Hepatocyte (in vitro differentiated cells): ENCODE data around the gene LPP. TPM values are rescaled to one million over a fixed set of nuclear protein-coding genes. Genes with fewer than 3 reads are reported as not detected.

Experiments used
- DNase-seq: peaks from one replicate; pipeline ENCODE4 v3.0.0-alpha.2; 2016; ENCODE audit warnings: low spot score
- H2AFZ ChIP-seq: fragments of 200-600 bp; sonication (generic); 2 replicates; pipeline ENCODE4 v1.6.0; 2016; ENCODE audit warnings: antibody characterized with exemption, mild to moderate bottlenecking
- H3K27ac ChIP-seq: fragments of 200-600 bp; sonication (generic); 2 replicates; pipeline ENCODE4 v1.5.1; 2016; ENCODE audit warnings: mild to moderate bottlenecking
- H3K27me3 ChIP-seq: fragments of 200-600 bp; sonication (generic); 2 replicates; pipeline ENCODE4 v1.6.1; 2016
- H3K36me3 ChIP-seq: fragments of 200-600 bp; sonication (generic); replicated peaks from 2 replicates; pipeline ENCODE4 v1.5.1; 2016; ENCODE audit warnings: low read depth; ENCODE audit not compliant: insufficient read depth
- H3K4me1 ChIP-seq: fragments of 200-600 bp; sonication (generic); 2 replicates; pipeline ENCODE4 v1.5.1; 2016; ENCODE audit warnings: mild to moderate bottlenecking, moderate library complexity; ENCODE audit not compliant: insufficient read depth
- H3K4me2 ChIP-seq: fragments of 200-600 bp; sonication (generic); 2 replicates; pipeline ENCODE4 v1.6.0; 2016
- H3K4me3 ChIP-seq: fragments of 200-600 bp; sonication (generic); 2 replicates; pipeline ENCODE4 v1.5.1; 2016; ENCODE audit warnings: mild to moderate bottlenecking
- H3K79me2 ChIP-seq: fragments of 200-600 bp; sonication (generic); 2 replicates; pipeline ENCODE4 v1.6.0; 2017; ENCODE audit warnings: mild to moderate bottlenecking
- H3K9me2 ChIP-seq: fragments of 200-600 bp; sonication (generic); replicated peaks from 2 replicates; pipeline ENCODE4 v1.6.0; 2017; ENCODE audit warnings: mild to moderate bottlenecking; ENCODE audit not compliant: insufficient read depth
- H3K9me3 ChIP-seq: fragments of 200-600 bp; sonication (generic); 2 replicates; pipeline ENCODE4 v1.5.1; 2016; ENCODE audit warnings: low read depth, mild to moderate bottlenecking
- H4K20me1 ChIP-seq: fragments of 200-600 bp; sonication (generic); 2 replicates; pipeline ENCODE4 v1.6.0; 2016; ENCODE audit warnings: mild to moderate bottlenecking; ENCODE audit not compliant: insufficient read depth, poor library complexity, severe bottlenecking
- CTCF ChIP-seq: fragments of 200-600 bp; sonication (generic); IDR thresholded peaks from 2 replicates; pipeline ENCODE4 v1.5.1; 2016; ENCODE audit warnings: antibody characterized with exemption, mild to moderate bottlenecking; ENCODE audit not compliant: poor library complexity
- EZH2 ChIP-seq: fragments of 200-600 bp; sonication (generic); IDR thresholded peaks from 2 replicates; pipeline ENCODE4 v1.6.1; 2016; ENCODE audit warnings: antibody characterized with exemption, mild to moderate bottlenecking, borderline replicate concordance
- EZH2phosphoT487 ChIP-seq: fragments of 200-600 bp; sonication (generic); IDR thresholded peaks from one replicate; pipeline ENCODE4 v1.6.1; 2018; ENCODE audit warnings: antibody characterized with exemption, mild to moderate bottlenecking, low read depth, moderate library complexity; ENCODE audit not compliant: unreplicated experiment, severe bottlenecking
- WGBS: methylation state at CpG from one replicate; pipeline ENCODE4 v1.1.6; 2016; ENCODE audit warnings: low lambda C conversion rate; ENCODE audit errors: missing lambda C conversion rate; 5-methylcytosine and 5-hydroxymethylcytosine counted together
- polyA plus RNA-seq: library from polyadenylated mRNA; unstranded; fragments of >200 nt; fragmentation: Nextera tagmentation; extraction: Ambion mirVana; gene quantifications from 2 replicates; pipeline ENCODE4 v1.2.1, GENCODE V29; 2016
- total RNA-seq: library from RNA; depleted of rRNA; stranded (reverse); fragments of >200 nt; gene quantifications from 2 replicates; pipeline ENCODE4 v1.2.3, GENCODE V29; 2014

The LPP gene
- total and polyA plus RNA-seq, 2 experiments from 2014 or later = 53.2 to 73.8 TPM

- Histone ChIP-seq H3K27ac (peak overlapping the region; percentile 43), H3K9me2 (no peaks in the 10 kb centered on the region), H3K4me3 (no peak overlapping the region), H3K79me2 (no peaks in the 10 kb centered on the region), H3K4me2 (no peak overlapping the region), H3K9me3 (no peaks in the 10 kb centered on the region), H3K36me3 (no peaks in the 10 kb centered on the region), H2AFZ (no peak overlapping the region), H3K27me3 (no peaks in the 10 kb centered on the region), H4K20me1 (no peaks in the 10 kb centered on the region), H3K4me1 (peaks cover 15% of the 10 kb centered on the region)
- TF ChIP-seq EZH2 = no peak
- TF ChIP-seq EZH2phosphoT487 = no peak
- TF ChIP-seq CTCF = no peak
- no peak for DNase-seq
- 81% methylated on average over 1 of the region's 1 CpG for WGBS
These were observed 673.1 kb downstream of the LPP start for GRCh38 chr3:188827103-188827502.

GRCh38 chr3:188827576-188827975 is 673.6 kb downstream of the LPP start:
- Histone ChIP-seq H3K4me1 (peaks cover 19% of the 10 kb centered on the region), H2AFZ (no peak overlapping the region), H3K27me3 (no peaks in the 10 kb centered on the region), H3K9me3 (no peaks in the 10 kb centered on the region), H3K4me3 (no peak overlapping the region), H4K20me1 (no peaks in the 10 kb centered on the region), H3K9me2 (no peaks in the 10 kb centered on the region), H3K36me3 (no peaks in the 10 kb centered on the region), H3K4me2 (no peak overlapping the region), H3K27ac (peak overlapping the region; percentile 43), H3K79me2 (no peaks in the 10 kb centered on the region)
- DNase-seq = no peak
- 57% methylated on average over 3 of the region's 3 CpGs for WGBS
- TF ChIP-seq CTCF (no peak), EZH2phosphoT487 (no peak), EZH2 (no peak)

- Histone ChIP-seq H3K9me3 (no peaks in the 10 kb centered on the region), H3K9me2 (no peaks in the 10 kb centered on the region), H3K27ac (no peak overlapping the region), H3K36me3 (no peaks in the 10 kb centered on the region), H2AFZ (no peak overlapping the region), H3K27me3 (no peaks in the 10 kb centered on the region), H3K4me3 (no peak overlapping the region), H3K4me2 (no peak overlapping the region), H4K20me1 (no peaks in the 10 kb centered on the region), H3K79me2 (no peaks in the 10 kb centered on the region), H3K4me1 (peaks cover 21% of the 10 kb centered on the region)
- TF ChIP-seq CTCF (no peak), EZH2phosphoT487 (no peak), EZH2 (no peak)
- 93% methylated on average over 6 of the region's 6 CpGs for WGBS
- no peak for DNase-seq
These were observed 675.2 kb downstream of the LPP start for GRCh38 chr3:188829130-188829529.

- H4K20me1 ChIP-seq = no peaks in the 10 kb centered on the region
- no peaks in the 10 kb centered on the region for H3K9me2 ChIP-seq
- H3K4me2 ChIP-seq = no peak overlapping the region
- no peak for DNase-seq
- H3K27me3 ChIP-seq = no peaks in the 10 kb centered on the region
- no peaks in the 10 kb centered on the region for H3K79me2 ChIP-seq
- H2AFZ ChIP-seq = no peak overlapping the region
- H3K27ac ChIP-seq = no peak overlapping the region
- WGBS = 66% methylated on average over 3 of the region's 3 CpGs
- H3K9me3 ChIP-seq = no peaks in the 10 kb centered on the region
- H3K4me3 ChIP-seq = no peak overlapping the region
- H3K36me3 ChIP-seq = no peaks in the 10 kb centered on the region
- H3K4me1 ChIP-seq = peaks cover 21% of the 10 kb centered on the region
- TF ChIP-seq EZH2 (no peak), EZH2phosphoT487 (no peak), CTCF (no peak)
These were observed 675.6 kb downstream of the LPP start for GRCh38 chr3:188829576-188829975.
